Neural cell (in vitro differentiated cells): ENCODE measurements around the gene NCKAP5. TPM values are rescaled to one million over a fixed set of nuclear protein-coding genes. Genes with fewer than 3 reads are reported as not detected.

Experiments
- H2AFZ ChIP-seq: fragments of 200-600, 300-800 bp; sonication (generic), shearing (Covaris generic); 2 replicates; pipeline ENCODE4 v1.6.0; 2014; ENCODE audit warnings: low read depth, mild to moderate bottlenecking, antibody characterized with exemption, low read length, moderate library complexity
- H3F3A ChIP-seq: fragments of 200-600 bp; shearing (Covaris generic); 2 replicates; pipeline ENCODE4 v1.6.1; 2016; ENCODE audit warnings: mild to moderate bottlenecking, moderate library complexity, mixed read lengths, antibody characterized with exemption, low read length; ENCODE audit not compliant: insufficient read depth, poor library complexity, severe bottlenecking
- H3K27ac ChIP-seq: fragments of 200-600, 300-800 bp; sonication (generic), shearing (Covaris generic); 2 replicates; pipeline ENCODE4 v1.5.1; 2014; ENCODE audit warnings: mild to moderate bottlenecking, low read length, moderate library complexity
- H3K27me3 ChIP-seq: fragments of 300-800, 200-600 bp; sonication (generic), shearing (Covaris generic); 2 replicates; pipeline ENCODE4 v1.6.0; 2014; ENCODE audit warnings: mild to moderate bottlenecking, low read depth, low read length, moderate library complexity; ENCODE audit not compliant: insufficient read depth
- H3K36me3 ChIP-seq: fragments of 300-800, 200-600 bp; sonication (generic), shearing (Covaris generic); 2 replicates; pipeline ENCODE4 v1.5.1; 2014; ENCODE audit warnings: mild to moderate bottlenecking, antibody characterized with exemption, low read length, moderate library complexity; ENCODE audit not compliant: insufficient read depth
- H3K4me2 ChIP-seq: fragments of 300-800, 200-600 bp; sonication (generic), shearing (Covaris generic); 2 replicates; pipeline ENCODE4 v1.6.0; 2014; ENCODE audit warnings: mild to moderate bottlenecking, low read length
- H3K4me3 ChIP-seq: fragments of 300-800, 200-600 bp; sonication (generic), shearing (Covaris generic); 2 replicates; pipeline ENCODE4 v1.5.1; 2014; ENCODE audit warnings: mild to moderate bottlenecking, low read length, moderate library complexity
- H3K79me2 ChIP-seq: fragments of 200-600 bp; shearing (Covaris generic); replicated peaks from 2 replicates; pipeline ENCODE4 v1.6.0; 2014; ENCODE audit warnings: mild to moderate bottlenecking, low read length, moderate library complexity; ENCODE audit not compliant: insufficient read depth
- H3K9ac ChIP-seq: fragments of 300-800, 200-600 bp; sonication (generic), shearing (Covaris generic); 2 replicates; pipeline ENCODE4 v1.6.1; 2016; ENCODE audit warnings: mild to moderate bottlenecking, low read length, mixed read lengths
- H3K9me2 ChIP-seq: fragments of 200-600 bp; shearing (Covaris generic); 2 replicates; pipeline ENCODE4 v1.6.1; 2016; ENCODE audit warnings: mild to moderate bottlenecking, low read length, mixed read lengths; ENCODE audit not compliant: insufficient read depth
- H3K9me3 ChIP-seq: fragments of 200-600, 300-800 bp; sonication (generic), shearing (Covaris generic); 2 replicates; pipeline ENCODE4 v1.6.1; 2016; ENCODE audit warnings: mild to moderate bottlenecking, mixed run types, low read length, moderate library complexity, mixed read lengths
- H4K20me1 ChIP-seq: fragments of 200-600 bp; shearing (Covaris generic); 2 replicates; pipeline ENCODE4 v1.6.1; 2016; ENCODE audit warnings: mild to moderate bottlenecking, mixed run types; ENCODE audit not compliant: insufficient read depth
- CTCF ChIP-seq: fragments of 450-650 bp; IDR thresholded peaks from 2 replicates; pipeline ENCODE4 v1.5.1; 2014; ENCODE audit warnings: antibody characterized with exemption, mild to moderate bottlenecking, moderate library complexity; ENCODE audit not compliant: poor library complexity, severe bottlenecking
- EP300 ChIP-seq: fragments of 450-650 bp; conservative IDR thresholded peaks from 2 replicates; pipeline ENCODE4 v1.6.1; 2014; ENCODE audit warnings: antibody characterized with exemption, mild to moderate bottlenecking, moderate library complexity; ENCODE audit not compliant: poor library complexity, severe bottlenecking
- EZH2 ChIP-seq: fragments of 200-600, 300-800 bp; shearing (Covaris generic), sonication (generic); IDR thresholded peaks from 2 replicates; pipeline ENCODE4 v1.6.1; 2014; ENCODE audit warnings: antibody characterized with exemption, low read length, borderline replicate concordance, mild to moderate bottlenecking; ENCODE audit not compliant: insufficient read depth, poor library complexity, severe bottlenecking
- MXI1 ChIP-seq: fragments of 450-650 bp; conservative IDR thresholded peaks from 2 replicates; pipeline ENCODE4 v1.6.1; 2014; ENCODE audit warnings: antibody characterized with exemption, mild to moderate bottlenecking; ENCODE audit not compliant: poor library complexity, severe bottlenecking
- POLR2AphosphoS5 ChIP-seq: IDR thresholded peaks from 2 replicates; pipeline ENCODE4 v1.6.1; 2012
- RAD21 ChIP-seq: fragments of 450-650 bp; conservative IDR thresholded peaks from 2 replicates; pipeline ENCODE4 v1.6.1; 2014; ENCODE audit warnings: antibody characterized with exemption, mild to moderate bottlenecking, moderate library complexity
- REST ChIP-seq: IDR thresholded peaks from 2 replicates; pipeline ENCODE4 v1.6.1; 2012; ENCODE audit warnings: borderline replicate concordance
- TAF1 ChIP-seq: IDR thresholded peaks from 2 replicates; pipeline ENCODE4 v1.6.1; 2012; ENCODE audit warnings: low read depth
- polyA plus RNA-seq: library from polyadenylated mRNA; depleted of rRNA; stranded (reverse); fragments of >200 nt; gene quantifications from 2 replicates; pipeline ENCODE4 v1.2.3, GENCODE V29; 2014

Gene NCKAP5
- polyA plus RNA-seq, 1 donor from 2014 or later: 2.4 TPM

- Histone ChIP-seq H3K79me2 (no peaks in the 10 kb centered on the region), H3K4me3 (no peak overlapping the region), H3K36me3 (no peaks in the 10 kb centered on the region), H3F3A (no peaks in the 10 kb centered on the region), H3K27ac (no peak overlapping the region), H3K27me3 (no peaks in the 10 kb centered on the region), H3K4me2 (no peak overlapping the region), H3K9me3 (no peaks in the 10 kb centered on the region), H3K9me2 (no peaks in the 10 kb centered on the region), H4K20me1 (no peaks in the 10 kb centered on the region), H3K9ac (no peak overlapping the region), H2AFZ (no peak overlapping the region)
- TF ChIP-seq EP300 (no peak), REST (no peak), EZH2 (no peak)
Observed at GRCh38 chr2:133204421-133204820, 363.8 kb downstream of the NCKAP5 start.

- TF ChIP-seq RAD21 (no peak), CTCF (no peak), TAF1 (no peak), POLR2AphosphoS5 (no peak), EZH2 (no peak), MXI1 (no peak), REST (no peak)
- no peaks in the 10 kb centered on the region for H3K36me3 ChIP-seq
- H3K9me3 ChIP-seq: no peaks in the 10 kb centered on the region
- no peaks in the 10 kb centered on the region for H3K79me2 ChIP-seq
- H3K9me2 ChIP-seq: no peaks in the 10 kb centered on the region
- H3K4me2 ChIP-seq: no peak overlapping the region
- no peak overlapping the region for H2AFZ ChIP-seq
- no peak overlapping the region for H3K4me3 ChIP-seq
- H4K20me1 ChIP-seq: no peaks in the 10 kb centered on the region
- H3K9ac ChIP-seq: no peak overlapping the region
- no peaks in the 10 kb centered on the region for H3K27me3 ChIP-seq
- H3K27ac ChIP-seq: no peak overlapping the region
- no peaks in the 10 kb centered on the region for H3F3A ChIP-seq
Observed at GRCh38 chr2:133200684-133201421, 367.4 kb downstream of the NCKAP5 start.
